Endothelial cell (in vitro differentiated cells): ENCODE measurements around the gene SLC8A1. TPM values are rescaled to one million over a fixed set of nuclear protein-coding genes. Genes with fewer than 3 reads are reported as not detected.

Source experiments
- DNase-seq: peaks from one replicate; pipeline ENCODE4 v3.0.0; 2021; ENCODE audit warnings: low spot score
- H3K27ac Mint-ChIP-seq: one replicate; pipeline ENCODE4 v1.8.0; 2021; ENCODE audit warnings: mixed read lengths, inconsistent platforms; ENCODE audit not compliant: unreplicated experiment
- H3K27me3 Mint-ChIP-seq: one replicate; pipeline ENCODE4 v1.8.0; 2021; ENCODE audit warnings: mild to moderate bottlenecking, moderate library complexity, mixed read lengths, inconsistent platforms; ENCODE audit not compliant: unreplicated experiment
- H3K36me3 Mint-ChIP-seq: one replicate; pipeline ENCODE4 v1.8.0; 2021; ENCODE audit warnings: mild to moderate bottlenecking, low read depth, mixed read lengths, inconsistent platforms; ENCODE audit not compliant: unreplicated experiment
- H3K4me1 Mint-ChIP-seq: one replicate; pipeline ENCODE4 v1.8.0; 2021; ENCODE audit warnings: mild to moderate bottlenecking, mixed read lengths, inconsistent platforms; ENCODE audit not compliant: unreplicated experiment
- H3K4me3 Mint-ChIP-seq: one replicate; pipeline ENCODE4 v1.8.0; 2021; ENCODE audit warnings: mild to moderate bottlenecking, mixed read lengths, inconsistent platforms; ENCODE audit not compliant: unreplicated experiment
- H3K9me3 Mint-ChIP-seq: one replicate; pipeline ENCODE4 v1.8.0; 2021; ENCODE audit warnings: mixed read lengths, inconsistent platforms; ENCODE audit not compliant: unreplicated experiment
- total RNA-seq: library from RNA; stranded (reverse); fragmentation: NEBNext Ultra II Directional; extraction: Animal tissue kit (Norgen Biotek cat#: 25700); gene quantifications from one replicate; pipeline ENCODE4 v1.2.1, GENCODE V29; 2021; ENCODE audit not compliant: unreplicated experiment
- TF ChIP-seq, protein P1 (sequence below): fragments of 200-600 bp; sonication (generic); IDR thresholded peaks from one replicate; pipeline ENCODE4 v1.5.0; 2021; ENCODE audit warnings: antibody characterized with exemption; ENCODE audit not compliant: unreplicated experiment

SLC8A1 gene
- total RNA-seq, 1 donor from 2014 or later: 0.80 TPM

DNA sequence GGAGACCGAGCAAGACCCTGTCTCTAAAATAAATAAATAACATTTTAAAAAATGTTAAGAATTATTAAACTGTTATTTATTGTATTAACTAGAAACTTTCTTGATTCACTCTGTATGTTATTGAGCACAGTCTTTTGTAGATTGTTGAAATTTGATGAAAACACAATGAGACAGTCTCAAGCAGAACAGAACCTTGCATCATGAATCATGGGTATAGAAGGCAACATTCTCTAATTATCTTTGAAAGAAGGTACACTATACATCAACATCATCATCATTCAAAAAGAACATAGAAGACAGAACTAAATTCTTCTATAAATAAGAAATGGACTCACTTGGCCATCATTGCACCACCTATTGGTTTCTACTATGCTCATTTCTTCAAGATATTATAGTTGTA lies 67.7 kb downstream of the SLC8A1 start:
- H3K4me3 Mint-ChIP-seq: no peak overlapping the region
- no peaks in the 10 kb centered on the region for H3K27me3 Mint-ChIP-seq
- TF ChIP-seq, protein P1, sequence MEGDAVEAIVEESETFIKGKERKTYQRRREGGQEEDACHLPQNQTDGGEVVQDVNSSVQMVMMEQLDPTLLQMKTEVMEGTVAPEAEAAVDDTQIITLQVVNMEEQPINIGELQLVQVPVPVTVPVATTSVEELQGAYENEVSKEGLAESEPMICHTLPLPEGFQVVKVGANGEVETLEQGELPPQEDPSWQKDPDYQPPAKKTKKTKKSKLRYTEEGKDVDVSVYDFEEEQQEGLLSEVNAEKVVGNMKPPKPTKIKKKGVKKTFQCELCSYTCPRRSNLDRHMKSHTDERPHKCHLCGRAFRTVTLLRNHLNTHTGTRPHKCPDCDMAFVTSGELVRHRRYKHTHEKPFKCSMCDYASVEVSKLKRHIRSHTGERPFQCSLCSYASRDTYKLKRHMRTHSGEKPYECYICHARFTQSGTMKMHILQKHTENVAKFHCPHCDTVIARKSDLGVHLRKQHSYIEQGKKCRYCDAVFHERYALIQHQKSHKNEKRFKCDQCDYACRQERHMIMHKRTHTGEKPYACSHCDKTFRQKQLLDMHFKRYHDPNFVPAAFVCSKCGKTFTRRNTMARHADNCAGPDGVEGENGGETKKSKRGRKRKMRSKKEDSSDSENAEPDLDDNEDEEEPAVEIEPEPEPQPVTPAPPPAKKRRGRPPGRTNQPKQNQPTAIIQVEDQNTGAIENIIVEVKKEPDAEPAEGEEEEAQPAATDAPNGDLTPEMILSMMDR: no peak
- DNase-seq: no peak
- H3K9me3 Mint-ChIP-seq: peaks cover 9% of the 10 kb centered on the region
- H3K27ac Mint-ChIP-seq: no peak overlapping the region
- no peaks in the 10 kb centered on the region for H3K4me1 Mint-ChIP-seq
- no peaks in the 10 kb centered on the region for H3K36me3 Mint-ChIP-seq

- Mint-ChIP-seq H3K4me3 (no peak overlapping the region), H3K27ac (no peak overlapping the region), H3K4me1 (peaks cover 7% of the 10 kb centered on the region), H3K27me3 (no peaks in the 10 kb centered on the region), H3K9me3 (peaks cover 9% of the 10 kb centered on the region), H3K36me3 (no peaks in the 10 kb centered on the region)
- no peak for DNase-seq
- TF ChIP-seq, protein P1: no peak
Observed at GRCh38 chr2:40380721-40381120, 71.2 kb downstream of the SLC8A1 start.

GRCh38 chr2:40380041-40380440 lies 71.8 kb downstream of the SLC8A1 start:
- Mint-ChIP-seq H3K4me3 (no peak overlapping the region), H3K4me1 (peaks cover 7% of the 10 kb centered on the region), H3K36me3 (no peaks in the 10 kb centered on the region), H3K27ac (no peak overlapping the region), H3K9me3 (peaks cover 9% of the 10 kb centered on the region), H3K27me3 (no peaks in the 10 kb centered on the region)
- no peak for DNase-seq
- TF ChIP-seq, protein P1: no peak

- H3K36me3 Mint-ChIP-seq: no peaks in the 10 kb centered on the region
- no peak overlapping the region for H3K4me3 Mint-ChIP-seq
- TF ChIP-seq, protein P1: no peak
- no peaks in the 10 kb centered on the region for H3K9me3 Mint-ChIP-seq
- H3K27me3 Mint-ChIP-seq: no peaks in the 10 kb centered on the region
- no peak for DNase-seq
- peaks cover 9% of the 10 kb centered on the region for H3K4me1 Mint-ChIP-seq
- no peak overlapping the region for H3K27ac Mint-ChIP-seq
Observed at GRCh38 chr2:40374543-40375240, 77.2 kb downstream of the SLC8A1 start.

DNA sequence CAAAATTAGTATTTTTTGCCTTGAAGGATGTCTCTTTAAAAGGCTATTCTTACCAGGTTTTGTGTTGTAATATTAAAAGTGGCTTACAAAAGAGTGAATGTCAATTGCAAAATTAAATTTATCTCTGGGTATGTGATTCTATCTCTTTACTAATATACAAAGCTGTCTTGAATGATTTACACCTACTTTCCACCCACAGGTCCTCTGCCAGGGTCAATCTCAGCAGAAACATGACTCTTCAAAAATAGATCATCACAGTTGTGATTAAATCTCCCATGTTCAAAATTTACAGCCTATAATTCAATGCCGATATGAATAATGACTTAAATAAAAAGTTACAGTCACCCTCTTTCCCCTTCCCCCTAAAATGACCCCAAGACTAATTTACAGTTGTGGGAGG lies 78.8 kb downstream of the SLC8A1 start:
- no peaks in the 10 kb centered on the region for H3K27me3 Mint-ChIP-seq
- TF ChIP-seq, protein P1: no peak
- no peaks in the 10 kb centered on the region for H3K36me3 Mint-ChIP-seq
- H3K4me3 Mint-ChIP-seq: no peak overlapping the region
- H3K27ac Mint-ChIP-seq: no peak overlapping the region
- no peak for DNase-seq
- H3K4me1 Mint-ChIP-seq: peaks cover 7% of the 10 kb centered on the region
- no peaks in the 10 kb centered on the region for H3K9me3 Mint-ChIP-seq
